HepG2 (cell line): ENCODE measurements around the gene CALY. TPM values are rescaled to one million over a fixed set of nuclear protein-coding genes. Genes with fewer than 3 reads are reported as not detected.
A peak's percentile ranks its signal among the peaks of the same experiment; 100 is the strongest.

Experiments
- ARID2 ChIP-seq: sonication (generic); formaldehyde crosslinking; IDR thresholded peaks from 2 replicates; pipeline ENCODE4 v1.8.1; 2022; ENCODE audit warnings: mild to moderate bottlenecking, missing genetic modification reagents, borderline replicate concordance
- BCL6 ChIP-seq: IDR thresholded peaks from 2 replicates; pipeline ENCODE4 v1.6.1; 2016; ENCODE audit warnings: missing genetic modification reagents, missing compliant biosample characterization
- CBFB ChIP-seq: sonication (generic); formaldehyde crosslinking; IDR thresholded peaks from 2 replicates; pipeline ENCODE4 v1.4.0; 2020; ENCODE audit warnings: missing genetic modification reagents
- CERS6 ChIP-seq: sonication (generic); formaldehyde crosslinking; IDR thresholded peaks from 2 replicates; pipeline ENCODE4 v1.5.0; 2020; ENCODE audit warnings: missing genetic modification reagents
- CHCHD3 ChIP-seq: sonication (generic); formaldehyde crosslinking; IDR thresholded peaks from 2 replicates; pipeline ENCODE4 v1.8.0; 2022; ENCODE audit warnings: mild to moderate bottlenecking, missing genetic modification reagents, moderate library complexity
- ETV5 ChIP-seq: IDR thresholded peaks from 2 replicates; pipeline ENCODE4 v1.6.1; 2018; ENCODE audit warnings: missing biosample characterization, missing genetic modification reagents, inconsistent platforms, borderline replicate concordance
- HIC2 ChIP-seq: sonication (generic); formaldehyde crosslinking; IDR thresholded peaks from 2 replicates; pipeline ENCODE4 v1.9.0; 2022; ENCODE audit warnings: low read depth, missing genetic modification reagents
- MTA1 ChIP-seq: sonication (generic); formaldehyde crosslinking; IDR thresholded peaks from 2 replicates; pipeline ENCODE4 v1.4.0; 2020; ENCODE audit warnings: missing genetic modification reagents, mild to moderate bottlenecking, borderline replicate concordance
- MTF1 ChIP-seq: sonication (generic); formaldehyde crosslinking; IDR thresholded peaks from 2 replicates; pipeline ENCODE4 v1.5.0; 2020; ENCODE audit warnings: missing genetic modification reagents
- NFIC ChIP-seq: IDR thresholded peaks from 2 replicates; pipeline ENCODE4 v1.6.1; 2012; ENCODE audit warnings: mild to moderate bottlenecking, low read length, inconsistent platforms
- PRDM15 ChIP-seq: sonication (generic); formaldehyde crosslinking; IDR thresholded peaks from 2 replicates; pipeline ENCODE4 v1.4.0; 2020; ENCODE audit warnings: missing genetic modification reagents
- RBFOX2 ChIP-seq: fragments of 200-400 bp; formaldehyde crosslinking; IDR thresholded peaks from 2 replicates; pipeline ENCODE4 v1.6.1; 2017; ENCODE audit warnings: low read depth, mild to moderate bottlenecking, low read length
- SNAPC5 ChIP-seq: sonication (generic); formaldehyde crosslinking; IDR thresholded peaks from 2 replicates; pipeline ENCODE4 v1.8.1; 2023; ENCODE audit warnings: mild to moderate bottlenecking, missing genetic modification reagents, borderline replicate concordance
- SP1 ChIP-seq, 2 experiments: fragments of 450-650 bp in 1 of 2; sonication (generic) in 1 of 2; formaldehyde crosslinking in 1 of 2; IDR thresholded peaks; 2 replicates each; pipeline versions ENCODE4 v1.4.0 to v1.6.1; 2016 to 2020; ENCODE audit warnings: missing genetic modification reagents in 1 of 2
- ZBTB21 ChIP-seq: sonication (generic); formaldehyde crosslinking; IDR thresholded peaks from 2 replicates; pipeline ENCODE4 v1.4.0; 2020; ENCODE audit warnings: missing genetic modification reagents
- ZKSCAN1 ChIP-seq: fragments of 150-350 bp; IDR thresholded peaks from 2 replicates; pipeline ENCODE4 v1.6.1; 2014; ENCODE audit warnings: low read length
- ZNF101 ChIP-seq: sonication (generic); formaldehyde crosslinking; IDR thresholded peaks from 2 replicates; pipeline ENCODE4 v1.4.0; 2020; ENCODE audit warnings: mild to moderate bottlenecking, low read depth, missing genetic modification reagents, borderline replicate concordance
- ZNF253 ChIP-seq: sonication (generic); formaldehyde crosslinking; IDR thresholded peaks from 2 replicates; pipeline ENCODE4 v1.8.0; 2022; ENCODE audit warnings: mild to moderate bottlenecking, missing genetic modification reagents, borderline replicate concordance
- ZNF256 ChIP-seq: sonication (generic); formaldehyde crosslinking; conservative IDR thresholded peaks from 2 replicates; pipeline ENCODE4 v1.4.0; 2020; ENCODE audit warnings: missing genetic modification reagents
- ZNF570 ChIP-seq: sonication (generic); formaldehyde crosslinking; IDR thresholded peaks from 2 replicates; pipeline ENCODE4 v1.4.0; 2020; ENCODE audit warnings: mild to moderate bottlenecking, missing genetic modification reagents, borderline replicate concordance
- ZNF781 ChIP-seq: sonication (generic); formaldehyde crosslinking; IDR thresholded peaks from 2 replicates; pipeline ENCODE4 v1.5.1; 2020; ENCODE audit warnings: borderline replicate concordance, mild to moderate bottlenecking, missing genetic modification reagents; ENCODE audit errors: not compliant biosample characterization
- ZSCAN30 ChIP-seq: sonication (generic); formaldehyde crosslinking; IDR thresholded peaks from 2 replicates; pipeline ENCODE4 v1.5.0; 2020; ENCODE audit warnings: mild to moderate bottlenecking, missing genetic modification reagents
- polyA plus RNA-seq, 8 experiments: library from polyadenylated mRNA; depleted of rRNA in 3 of 8; stranded (reverse) in 7 of 8; unstranded in 1 of 8; fragments of >200 nt; fragmentation: Illumina TruSeq in 4 of 8; extraction: Trizol in 4 of 8; gene quantifications; 2 replicates each; pipeline versions ENCODE4 v1.2.1 to v1.2.3, GENCODE V29; 2011 to 2016; ENCODE audit warnings: low read depth in 4 of 8, missing spikeins in 1 of 8, mixed read lengths in 1 of 8; ENCODE audit not compliant: insufficient read depth in 1 of 8
- total RNA-seq, 5 experiments: library from RNA; depleted of rRNA; stranded (reverse); fragments of >200 nt; fragmentation: Illumina TruSeq; extraction: Trizol; gene quantifications; 2 replicates each; pipeline ENCODE4 v1.2.3, GENCODE V29; 2016; ENCODE audit warnings: low read depth in 1 of 5

Gene CALY
- total and polyA plus RNA-seq, 2 of the 13 experiments (the other 11 are each of a cell fraction or from before 2014, with no cell fraction given): 0.08 TPM; not detected in 1

GRCh38 chr10:133353202-133353959, 16.7 kb upstream of the CALY start (continued):
- no peak for TF ChIP-seq PRDM15 (CRISPR knock-in tag)
- no peak for TF ChIP-seq CHCHD3 (CRISPR knock-in tag)
- TF ChIP-seq ZSCAN30 (CRISPR knock-in tag): no peak
- no peak for TF ChIP-seq ZNF570 (CRISPR knock-in tag)
- TF ChIP-seq MTF1 (CRISPR knock-in tag): no peak
- no peak for TF ChIP-seq ZNF253 (CRISPR knock-in tag)
- no peak for TF ChIP-seq ARID2 (CRISPR knock-in tag)
- no peak for TF ChIP-seq ZNF101 (CRISPR knock-in tag)
- no peak for TF ChIP-seq ETV5 (CRISPR knock-in tag)
- no peak for TF ChIP-seq ZBTB21 (CRISPR knock-in tag)
- no peak for TF ChIP-seq HIC2
- TF ChIP-seq CBFB (CRISPR knock-in tag): no peak
- no peak for TF ChIP-seq ZKSCAN1
- TF ChIP-seq SNAPC5: no peak
- peak; percentile 66 for TF ChIP-seq RBFOX2
- no peak for TF ChIP-seq NFIC
- no peak for TF ChIP-seq ZNF781
- no peak for TF ChIP-seq BCL6 (CRISPR knock-in tag)
- no peak for TF ChIP-seq SP1 (IDR thresholded peaks at IDR 0.05)
- no peak for TF ChIP-seq SP1 (CRISPR knock-in tag; IDR thresholded peaks at IDR 0.05)
- TF ChIP-seq MTA1 (CRISPR knock-in tag): no peak
- no peak for TF ChIP-seq ZNF256
- TF ChIP-seq CERS6 (CRISPR knock-in tag): no peak
